Naive thymus-derived CD4-positive, alpha-beta T cell (primary cell): Measurements from ENCODE around the gene KBTBD13. TPM values are rescaled to one million over a fixed set of nuclear protein-coding genes. Genes with fewer than 3 reads are reported as not detected.

Source experiments
- ATAC-seq: fragments of 150-1000 bp; cut with Tn5 transposase; 2 replicates; pipeline ENCODE4 v1.10.0; 2021; ENCODE audit warnings: mild to moderate bottlenecking, moderate library complexity
- CTCF ChIA-PET: fragments of 350-600 bp; sonication (Branson Sonifier 250); formaldehyde crosslinking; loops from one replicate; lab custom pipeline; 2021; ENCODE audit warnings: antibody characterized with exemption; lab: Charles Lee
- POLR2A ChIA-PET: fragments of 350-600 bp; sonication (Branson Sonifier 250); formaldehyde crosslinking; loops from one replicate; lab custom pipeline; 2021; ENCODE audit warnings: antibody characterized with exemption, inconsistent platforms; lab: Charles Lee
- DNase-seq, 9 donors: peaks; one replicate each; pipeline versions ENCODE4 v3.0.0 to v3.0.0-alpha.2; 2020 to 2022; ENCODE audit warnings: mixed read lengths in 1 of 9
- H3K27ac ChIP-seq: one replicate; pipeline ENCODE4 v1.7.0; 2013; ENCODE audit warnings: mild to moderate bottlenecking, low read depth, low read length, moderate library complexity
- H3K27me3 ChIP-seq, 2 donors: one replicate each; pipeline ENCODE4 v1.7.0; 2013; ENCODE audit warnings: low read length in 2 of 2, mild to moderate bottlenecking in 2 of 2, moderate library complexity in 2 of 2; ENCODE audit not compliant: control insufficient read depth in 2 of 2, insufficient read depth in 2 of 2
- H3K36me3 ChIP-seq, 3 experiments: 1 replicate in 2 of 3; 2 replicates in 1 of 3; pipeline ENCODE4 v1.7.0; 2013; ENCODE audit warnings: low read length in 3 of 3, mild to moderate bottlenecking in 3 of 3, moderate library complexity in 1 of 3; ENCODE audit not compliant: insufficient read depth in 3 of 3, control insufficient read depth in 2 of 3
- H3K4me1 ChIP-seq, 2 donors: one replicate each; pipeline ENCODE4 v1.7.0; 2013; ENCODE audit warnings: low read length in 2 of 2, mild to moderate bottlenecking in 2 of 2, moderate library complexity in 1 of 2; ENCODE audit not compliant: control insufficient read depth in 2 of 2, insufficient read depth in 2 of 2
- H3K4me3 ChIP-seq: 2 replicates; pipeline ENCODE4 v1.7.0; 2013; ENCODE audit warnings: mild to moderate bottlenecking, low read length
- H3K9me3 ChIP-seq, 3 experiments: 1 replicate in 2 of 3; 2 replicates in 1 of 3; pipeline ENCODE4 v1.7.0; 2013; ENCODE audit warnings: low read length in 3 of 3; ENCODE audit not compliant: control insufficient read depth in 2 of 3
- H3K27ac Mint-ChIP-seq, 9 donors: one replicate each; pipeline ENCODE4 v1.8.0; 2020 to 2022; ENCODE audit warnings: mixed read lengths in 9 of 9, mild to moderate bottlenecking in 8 of 9, moderate library complexity in 5 of 9, inconsistent platforms in 2 of 9
- H3K27me3 Mint-ChIP-seq, 5 donors: one replicate each; pipeline ENCODE4 v1.8.0; 2021 to 2022; ENCODE audit warnings: mixed read lengths in 5 of 5, mild to moderate bottlenecking in 1 of 5
- H3K36me3 Mint-ChIP-seq, 5 donors: one replicate each; pipeline ENCODE4 v1.8.0; 2020 to 2022; ENCODE audit warnings: mixed read lengths in 5 of 5, mild to moderate bottlenecking in 3 of 5, inconsistent platforms in 1 of 5
- H3K4me1 Mint-ChIP-seq, 7 donors: one replicate each; pipeline ENCODE4 v1.8.0; 2020 to 2022; ENCODE audit warnings: mixed read lengths in 7 of 7, mild to moderate bottlenecking in 3 of 7, inconsistent platforms in 1 of 7
- H3K4me3 Mint-ChIP-seq, 10 donors: one replicate each; pipeline ENCODE4 v1.8.0; 2020 to 2022; ENCODE audit warnings: mild to moderate bottlenecking in 10 of 10, mixed read lengths in 10 of 10, moderate library complexity in 6 of 10, inconsistent platforms in 2 of 10
- H3K9me3 Mint-ChIP-seq, 11 donors: one replicate each; pipeline ENCODE4 v1.8.0; 2020 to 2022; ENCODE audit warnings: mixed read lengths in 11 of 11, mild to moderate bottlenecking in 4 of 11, inconsistent platforms in 1 of 11, moderate library complexity in 1 of 11
- intact Hi-C, 2 donors: fragments of 100-400 bp; cut with micrococcal nuclease; formaldehyde crosslinking; loops; one replicate each; pipeline ENCODE4 v1.15.1; 2023
- polyA plus RNA-seq, 2 donors: library from polyadenylated mRNA; unstranded; fragments of 300-500 nt; fragmentation: Illumina TruSeq; gene quantifications; one replicate each; pipeline ENCODE4 v1.2.3, GENCODE V29; 2021
- total RNA-seq, 6 experiments: library from RNA in 5 of 6; stranded (reverse) in 5 of 6; gene quantifications; 1 replicate in 5 of 6; 2 replicates in 1 of 6; pipeline ENCODE4 v1.2.3 and lab custom pipeline; 2021 to 2026

Gene KBTBD13
- total and polyA plus RNA-seq, 7 experiments from 2014 or later: not detected

- H3K4me3 Mint-ChIP-seq: no peak overlapping the region
- Histone ChIP-seq H3K27me3 (no peaks in the 10 kb centered on the region), H3K9me3 (no peaks in the 10 kb centered on the region), H3K4me3 (no peak overlapping the region), H3K36me3 (no peaks in the 10 kb centered on the region), H3K4me1 (no peaks in the 10 kb centered on the region), H3K27ac (no peak overlapping the region)
- H3K9me3 Mint-ChIP-seq: peaks cover 0 to 4% (median 0%) of the 10 kb centered on the region in 11 donors
- intact Hi-C loops: loop anchor here in 1 of 2 donors (2.0 kb wide), 2 partner anchors 249 to 329 kb away; partner anchors contain the start of gene RNU5B-1
- H3K27ac Mint-ChIP-seq: no peak overlapping the region
- ATAC-seq (no peak), DNase-seq (no peak)
- peaks cover 0 to 10% (median 2%) of the 10 kb centered on the region in 7 donors for H3K4me1 Mint-ChIP-seq
- no peaks in the 10 kb centered on the region for H3K27me3 Mint-ChIP-seq
- POLR2A ChIA-PET: interaction anchor here (1.7 kb wide), 1 partner anchor 242 kb away, joined by 6 read pairs; no protein-coding TSS in a partner anchor
- H3K36me3 Mint-ChIP-seq: no peaks in the 10 kb centered on the region
- CTCF ChIA-PET: interaction anchor here (0.6 to 1.0 kb wide), 5 partner anchors 21 to 262 kb away, joined by 3 to 4 read pairs (median 3); no protein-coding TSS in a partner anchor
Observed at GRCh38 chr15:65055201-65055870, 21.2 kb upstream of the KBTBD13 start.

- intact Hi-C loops: no loop called here
- Mint-ChIP-seq H3K27ac (no peak overlapping the region), H3K27me3 (no peaks in the 10 kb centered on the region), H3K4me1 (peaks cover 0 to 9% (median 0%) of the 10 kb centered on the region in 7 donors), H3K36me3 (no peaks in the 10 kb centered on the region), H3K4me3 (no peak overlapping the region), H3K9me3 (peaks cover 0 to 5% (median 0%) of the 10 kb centered on the region in 11 donors)
- no peak for DNase-seq
- H3K4me3 ChIP-seq: no peak overlapping the region
- H3K27ac ChIP-seq: no peak overlapping the region
- CTCF ChIA-PET: interaction anchor here (0.6 to 0.9 kb wide), 2 partner anchors 22 to 63 kb away, joined by 4 read pairs; no protein-coding TSS in a partner anchor
- no peaks in the 10 kb centered on the region for H3K36me3 ChIP-seq
- no peaks in the 10 kb centered on the region for H3K9me3 ChIP-seq
- no peak for ATAC-seq
- no peaks in the 10 kb centered on the region for H3K27me3 ChIP-seq
- no peaks in the 10 kb centered on the region for H3K4me1 ChIP-seq
- POLR2A ChIA-PET: interaction anchor here (1.7 kb wide), 1 partner anchor 241 kb away, joined by 6 read pairs; no protein-coding TSS in a partner anchor
Observed at GRCh38 chr15:65056106-65056505, 20.4 kb upstream of the KBTBD13 start.

GRCh38 chr15:65056868-65057548 lies 19.5 kb upstream of the KBTBD13 start:
- Mint-ChIP-seq H3K4me1 (peaks cover 0 to 9% (median 0%) of the 10 kb centered on the region in 7 donors), H3K4me3 (no peak overlapping the region), H3K36me3 (no peaks in the 10 kb centered on the region), H3K9me3 (peaks cover 0 to 5% (median 0%) of the 10 kb centered on the region in 11 donors), H3K27ac (no peak overlapping the region), H3K27me3 (no peaks in the 10 kb centered on the region)
- intact Hi-C loops: no loop called here
- Histone ChIP-seq H3K4me1 (no peaks in the 10 kb centered on the region), H3K4me3 (no peak overlapping the region), H3K9me3 (no peaks in the 10 kb centered on the region), H3K27me3 (no peaks in the 10 kb centered on the region), H3K27ac (no peak overlapping the region), H3K36me3 (no peaks in the 10 kb centered on the region)
- DNase-seq: no peak
- ChIA-PET CTCF (no interaction called here), POLR2A (no interaction called here)
- no peak for ATAC-seq

- H3K9me3 ChIP-seq: no peaks in the 10 kb centered on the region
- Mint-ChIP-seq H3K27me3 (no peaks in the 10 kb centered on the region), H3K9me3 (peaks cover 0 to 5% (median 0%) of the 10 kb centered on the region in 11 donors), H3K4me1 (peaks cover 0 to 9% (median 0%) of the 10 kb centered on the region in 7 donors), H3K27ac (no peak overlapping the region), H3K4me3 (no peak overlapping the region), H3K36me3 (no peaks in the 10 kb centered on the region)
- ChIA-PET POLR2A (no interaction called here), CTCF (no interaction called here)
- DNase-seq (no peak), ATAC-seq (no peak)
- no peaks in the 10 kb centered on the region for H3K36me3 ChIP-seq
- intact Hi-C loops: no loop called here
- no peak overlapping the region for H3K4me3 ChIP-seq
- H3K4me1 ChIP-seq: no peaks in the 10 kb centered on the region
- H3K27ac ChIP-seq: no peak overlapping the region
- no peaks in the 10 kb centered on the region for H3K27me3 ChIP-seq
Observed at GRCh38 chr15:65057549-65057940, 19.0 kb upstream of the KBTBD13 start.

GRCh38 chr15:65058394-65059368 lies 17.9 kb upstream of the KBTBD13 start:
- H3K36me3 Mint-ChIP-seq: no peaks in the 10 kb centered on the region
- Histone ChIP-seq H3K4me1 (no peaks in the 10 kb centered on the region), H3K27ac (no peak overlapping the region), H3K4me3 (no peak overlapping the region), H3K36me3 (no peaks in the 10 kb centered on the region), H3K9me3 (no peaks in the 10 kb centered on the region), H3K27me3 (no peaks in the 10 kb centered on the region)
- no peak overlapping the region for H3K27ac Mint-ChIP-seq
- peaks cover 0 to 11% (median 6%) of the 10 kb centered on the region in 5 donors for H3K27me3 Mint-ChIP-seq
- intact Hi-C loops: no loop called here
- ATAC-seq (no peak), DNase-seq (no peak)
- CTCF ChIA-PET: no interaction called here
- peaks cover 0 to 5% (median 0%) of the 10 kb centered on the region in 11 donors for H3K9me3 Mint-ChIP-seq
- peaks cover 0 to 9% (median 0%) of the 10 kb centered on the region in 7 donors for H3K4me1 Mint-ChIP-seq
- POLR2A ChIA-PET: interaction anchor here (0.5 kb wide), 1 partner anchor 727 kb away, joined by 3 read pairs; no protein-coding TSS in a partner anchor
- H3K4me3 Mint-ChIP-seq: no peak overlapping the region

GRCh38 chr15:65059369-65059750 lies 17.2 kb upstream of the KBTBD13 start:
- Histone ChIP-seq H3K36me3 (no peaks in the 10 kb centered on the region), H3K27me3 (no peaks in the 10 kb centered on the region), H3K4me1 (no peaks in the 10 kb centered on the region), H3K4me3 (no peak overlapping the region), H3K27ac (no peak overlapping the region), H3K9me3 (no peaks in the 10 kb centered on the region)
- ChIA-PET POLR2A (no interaction called here), CTCF (no interaction called here)
- no peak for ATAC-seq
- intact Hi-C loops: no loop called here
- no peak for DNase-seq
- H3K27me3 Mint-ChIP-seq: peaks cover 0 to 14% (median 7%) of the 10 kb centered on the region in 5 donors
- H3K36me3 Mint-ChIP-seq: no peaks in the 10 kb centered on the region
- peaks cover 0 to 5% (median 0%) of the 10 kb centered on the region in 11 donors for H3K9me3 Mint-ChIP-seq
- no peak overlapping the region for H3K27ac Mint-ChIP-seq
- H3K4me3 Mint-ChIP-seq: no peak overlapping the region
- H3K4me1 Mint-ChIP-seq: peaks cover 0 to 9% (median 0%) of the 10 kb centered on the region in 7 donors
